Measurements from ENCODE around the gene BBS2.

- no peak for TF ChIP-seq CTCF (IDR thresholded peaks at IDR 0.05)
- no peak for TF ChIP-seq POLR2A (IDR thresholded peaks at IDR 0.05)
These were observed 41.4 kb downstream of the BBS2 start for GRCh38 chr16:56478281-56479049.
